H1 (cell line): ENCODE data around the gene CCDC82. TPM values are rescaled to one million over a fixed set of nuclear protein-coding genes. Genes with fewer than 3 reads are reported as not detected.

Experiments used
- CTCF ChIA-PET: fragments of 300-600 bp; sonication (Branson Sonifier 250); formaldehyde crosslinking; loops from one replicate; lab custom pipeline; 2021; ENCODE audit not compliant: partially characterized antibody; lab: Charles Lee
- POLR2A ChIA-PET: fragments of 300-600 bp; sonication (Branson Sonifier 250); formaldehyde crosslinking; loops from one replicate; lab custom pipeline; 2021; ENCODE audit warnings: inconsistent platforms; ENCODE audit not compliant: partially characterized antibody; lab: Charles Lee
- DNase-seq, 2 experiments: peaks; one replicate each; pipeline versions ENCODE4 v3.0.0 to v3.0.0-alpha.2; 2010 to 2022; ENCODE audit warnings: low spot score in 2 of 2, low read depth in 1 of 2, mixed read lengths in 1 of 2
- FAIRE-seq: peaks from 2 replicates; lab custom pipeline; 2011; peaks lifted over from hg19 to GRCh38; lab: Jason Lieb, UNC
- H2AFZ ChIP-seq: 2 replicates; pipeline ENCODE4 v1.8.1; 2012; ENCODE audit warnings: low read length, inconsistent platforms
- H2AK5ac ChIP-seq: 2 replicates; pipeline ENCODE4 v1.6.1; 2013; ENCODE audit warnings: low read depth, low read length
- H2BK120ac ChIP-seq: replicated peaks from 2 replicates; pipeline ENCODE3; 2013; ENCODE audit warnings: low read depth, low read length, inconsistent platforms
- H2BK12ac ChIP-seq: 2 replicates; pipeline ENCODE4 v1.6.1; 2013; ENCODE audit warnings: low read depth, low read length
- H2BK15ac ChIP-seq: 2 replicates; pipeline ENCODE4 v1.6.1; 2013; ENCODE audit warnings: low read length
- H2BK20ac ChIP-seq: 2 replicates; pipeline ENCODE4 v1.6.1; 2013; ENCODE audit warnings: low read length
- H2BK5ac ChIP-seq: 2 replicates; pipeline ENCODE4 v1.6.1; 2013; ENCODE audit warnings: low read depth, low read length
- H3K14ac ChIP-seq: 2 replicates; pipeline ENCODE4 v1.6.1; 2013; ENCODE audit warnings: inconsistent platforms; ENCODE audit not compliant: insufficient read length
- H3K18ac ChIP-seq: 2 replicates; pipeline ENCODE4 v1.6.1; 2013; ENCODE audit warnings: low read length; ENCODE audit errors: extremely low read depth
- H3K23ac ChIP-seq: 2 replicates; pipeline ENCODE4 v1.6.1; 2013; ENCODE audit warnings: inconsistent platforms; ENCODE audit not compliant: insufficient read length
- H3K23me2 ChIP-seq: 2 replicates; pipeline ENCODE4 v1.6.1; 2013; ENCODE audit warnings: low read depth, low read length
- H3K27ac ChIP-seq: 2 replicates; pipeline ENCODE4 v1.6.1; 2011; ENCODE audit warnings: low read depth, low read length, inconsistent platforms
- H3K27me3 ChIP-seq, 4 experiments: replicated peaks in 1 of 4; 1 replicate in 1 of 4; 2 replicates in 3 of 4; pipeline versions ENCODE4 v1.6.1 to v1.8.1; 2011 to 2013; ENCODE audit warnings: low read length in 3 of 4, mild to moderate bottlenecking in 3 of 4, inconsistent platforms in 2 of 4, mixed read lengths in 2 of 4, moderate library complexity in 1 of 4; ENCODE audit not compliant: control insufficient read depth in 3 of 4, insufficient read depth in 3 of 4; ENCODE audit errors: extremely low read depth in 1 of 4
- H3K36me3 ChIP-seq, 4 experiments: 2 replicates each; pipeline versions ENCODE4 v1.6.1 to v1.8.1; 2011 to 2013; ENCODE audit warnings: mild to moderate bottlenecking in 4 of 4, low read length in 3 of 4, moderate library complexity in 2 of 4, control low read depth in 1 of 4, inconsistent platforms in 1 of 4; ENCODE audit not compliant: insufficient read depth in 4 of 4, control insufficient read depth in 2 of 4
- H3K4ac ChIP-seq: replicated peaks from 2 replicates; pipeline ENCODE3; 2013; ENCODE audit warnings: low read length, low read depth, mixed read lengths, inconsistent platforms; ENCODE audit not compliant: insufficient read length
- H3K4me1 ChIP-seq, 4 experiments: replicated peaks in 1 of 4; 1 replicate in 1 of 4; 2 replicates in 3 of 4; pipeline versions ENCODE4 v1.6.1 to v1.8.1; 2011 to 2013; ENCODE audit warnings: low read length in 3 of 4, inconsistent platforms in 2 of 4, mixed read lengths in 1 of 4; ENCODE audit not compliant: insufficient read depth in 4 of 4, control insufficient read depth in 3 of 4
- H3K4me2 ChIP-seq, 2 experiments: 2 replicates each; pipeline versions ENCODE4 v1.6.1 to v1.8.1; 2011 to 2013; ENCODE audit warnings: low read depth in 2 of 2, low read length in 2 of 2, control low read depth in 1 of 2, inconsistent platforms in 1 of 2, mild to moderate bottlenecking in 1 of 2; ENCODE audit not compliant: insufficient read depth in 1 of 2
- H3K4me3 ChIP-seq, 4 experiments: fragments of 200-600, 300-600 bp in 1 of 4; sonication (generic), shearing (Covaris generic), sonication (Bioruptor Twin) in 1 of 4; 2 replicates each; pipeline versions ENCODE4 v1.5.1 to v1.8.1; 2011 to 2016; ENCODE audit warnings: low read length in 4 of 4, low read depth in 3 of 4, control low read depth in 2 of 4, inconsistent platforms in 2 of 4, mild to moderate bottlenecking in 2 of 4, mixed read lengths in 1 of 4, moderate library complexity in 1 of 4; ENCODE audit not compliant: insufficient read depth in 2 of 4; ENCODE audit errors: extremely low read depth in 1 of 4
- H3K56ac ChIP-seq: replicated peaks from 2 replicates; pipeline ENCODE3; 2013; ENCODE audit warnings: low read depth, mild to moderate bottlenecking, mixed read lengths, low read length, inconsistent platforms; ENCODE audit not compliant: insufficient read length
- H3K79me1 ChIP-seq: 2 replicates; pipeline ENCODE4 v1.6.1; 2013; ENCODE audit warnings: low read depth, low read length, control low read depth
- H3K79me2 ChIP-seq, 2 experiments: 2 replicates each; pipeline versions ENCODE4 v1.6.1 to v1.8.1; 2012 to 2013; ENCODE audit warnings: low read length in 2 of 2, mild to moderate bottlenecking in 2 of 2, inconsistent platforms in 1 of 2; ENCODE audit not compliant: insufficient read depth in 2 of 2, control insufficient read depth in 1 of 2
- H3K9ac ChIP-seq, 4 experiments: replicated peaks in 1 of 4; 1 replicate in 1 of 4; 2 replicates in 3 of 4; pipeline versions ENCODE4 v1.6.1 to v1.8.1; 2011 to 2013; ENCODE audit warnings: low read depth in 3 of 4, low read length in 3 of 4, control low read depth in 2 of 4, mild to moderate bottlenecking in 2 of 4, moderate library complexity in 2 of 4, inconsistent platforms in 1 of 4; ENCODE audit errors: extremely low read depth in 1 of 4
- H3K9me3 ChIP-seq, 2 experiments: 2 replicates each; pipeline versions ENCODE4 v1.6.1 to v1.8.1; 2012 to 2013; ENCODE audit warnings: mild to moderate bottlenecking in 2 of 2, moderate library complexity in 2 of 2, control low read depth in 1 of 2, inconsistent platforms in 1 of 2, low read depth in 1 of 2, low read length in 1 of 2, mixed read lengths in 1 of 2; ENCODE audit not compliant: insufficient read depth in 2 of 2
- H4K20me1 ChIP-seq, 2 experiments: replicated peaks in 1 of 2; 2 replicates each; pipeline versions ENCODE3 to v1.8.1; 2011 to 2013; ENCODE audit warnings: inconsistent platforms in 2 of 2, low read length in 2 of 2, mild to moderate bottlenecking in 1 of 2; ENCODE audit not compliant: insufficient read depth in 2 of 2, control insufficient read depth in 1 of 2
- H4K5ac ChIP-seq: 2 replicates; pipeline ENCODE4 v1.6.1; 2013; ENCODE audit warnings: low read length, low read depth, mixed read lengths, inconsistent platforms; ENCODE audit not compliant: insufficient read length
- H4K8ac ChIP-seq: 2 replicates; pipeline ENCODE4 v1.8.0; 2013; ENCODE audit warnings: mild to moderate bottlenecking, moderate library complexity, low read length, inconsistent platforms; ENCODE audit not compliant: insufficient read depth; ENCODE audit errors: extremely low read depth
- H4K91ac ChIP-seq: replicated peaks from 2 replicates; pipeline ENCODE3; 2013; ENCODE audit warnings: low read length, mixed read lengths, inconsistent platforms; ENCODE audit not compliant: insufficient read length
- EP300 ChIP-seq, 2 experiments: IDR thresholded peaks; 1 replicate in 1 of 2; 2 replicates in 1 of 2; pipeline ENCODE4 v1.6.1; 2011 to 2012; ENCODE audit warnings: low read depth in 2 of 2, low read length in 2 of 2, mild to moderate bottlenecking in 2 of 2, borderline replicate concordance in 1 of 2, inconsistent platforms in 1 of 2, moderate library complexity in 1 of 2
- RFX5 ChIP-seq: IDR thresholded peaks from 2 replicates; pipeline ENCODE4 v1.6.1; 2011; ENCODE audit warnings: low read depth, low read length, improper control_type of control experiment, borderline replicate concordance
- TCF12 ChIP-seq: IDR thresholded peaks from 2 replicates; pipeline ENCODE4 v1.6.1; 2011; ENCODE audit warnings: low read depth, mild to moderate bottlenecking, low read length
- WGBS, 2 experiments: shearing (Covaris generic) in 1 of 2; methylation state at CpG; one replicate each; pipeline versions ENCODE4 v1.1.6 to v1.1.7; 2013 to 2015; ENCODE audit warnings: low lambda C conversion rate in 2 of 2, mixed read lengths in 2 of 2, inconsistent platforms in 1 of 2, low coverage in 1 of 2, missing lambda C conversion rate in 1 of 2; ENCODE audit not compliant: insufficient replicate concordance in 2 of 2, insufficient coverage in 1 of 2, insufficient read length in 1 of 2; ENCODE audit errors: extremely low coverage in 1 of 2, missing lambda C conversion rate in 1 of 2; 5-methylcytosine and 5-hydroxymethylcytosine counted together
- polyA plus RNA-seq, 7 experiments: library from polyadenylated mRNA; depleted of rRNA in 3 of 7; stranded (reverse) in 5 of 7; unstranded in 2 of 7; fragments of >200 nt in 5 of 7; fragments of 200-250 nt in 2 of 7; gene quantifications; 1 replicate in 5 of 7; 2 replicates in 1 of 7; 4 replicates in 1 of 7; pipeline versions ENCODE4 v1.2.1 to v1.2.3, GENCODE V29; 2011 to 2013; ENCODE audit warnings: missing spikeins in 2 of 7, mixed read lengths in 2 of 7
- total RNA-seq: library from RNA; stranded (reverse); fragmentation: NEBNext Ultra II Directional; extraction: Animal tissue kit (Norgen Biotek cat#: 25700); gene quantifications from 2 replicates; pipeline ENCODE4 v1.2.1, GENCODE V29; 2021
- TF ChIP-seq, protein P1 (sequence below): IDR thresholded peaks from 2 replicates; pipeline ENCODE4 v1.6.1; 2012; ENCODE audit warnings: low read length, inconsistent platforms

The CCDC82 gene
- total and polyA plus RNA-seq, 2 of the 8 experiments (the other 6 are each of a cell fraction or from before 2014, with no cell fraction given), result 6.0 to 15.2 TPM

- Histone ChIP-seq H3K23me2 (no peaks in the 10 kb centered on the region), H4K91ac (no peak overlapping the region), H3K14ac (no peak overlapping the region), H3K9ac (no peak overlapping the region), H3K4me2 (peak overlapping the region; percentile 52 to 69), H2AFZ (peak overlapping the region; percentile 47; the same call in 1 of the 2 replicates), H2BK120ac (no peak overlapping the region), H4K8ac (no peak overlapping the region), H3K4me3 (peak overlapping the region in 1 of 4 experiments; percentile 37; a peak in 2 of 8 replicates), H3K9me3 (no peaks in the 10 kb centered on the region), H3K4ac (no peak overlapping the region), H3K18ac (no peak overlapping the region), H4K5ac (no peak overlapping the region), H2AK5ac (no peak overlapping the region), H2BK12ac (peak overlapping the region; percentile 32; the same call in 1 of the 2 replicates), H3K27ac (no peak overlapping the region), H3K23ac (no peak overlapping the region), H3K79me1 (no peaks in the 10 kb centered on the region; the same call in 1 of the 2 replicates), H2BK20ac (0 out of 2 replicates have a peak overlapping the region, but pooled peaks have one; percentile 34), H3K27me3 (no peaks in the 10 kb centered on the region), H3K79me2 (no peaks in the 10 kb centered on the region), H2BK5ac (no peak overlapping the region), H4K20me1 (no peaks in the 10 kb centered on the region), H3K4me1 (peaks cover 0 to 17% (median 10%) of the 10 kb centered on the region in 4 experiments; a peak in 4 of 7 replicates), H3K56ac (no peak overlapping the region), H2BK15ac (peak overlapping the region; percentile 68; the same call in 1 of the 2 replicates), H3K36me3 (no peaks in the 10 kb centered on the region)
- CTCF ChIA-PET, result interaction anchor here (0.6 to 3.6 kb wide), 5 partner anchors 9 to 141 kb away, joined by 3 to 27 read pairs (median 4); partner anchors contain the start of gene MAML2
- DNase-seq, result no peak
- 41% methylated on average over 10 of the region's 10 CpGs; no CpG with 5 or more reads in 1 of the 2 experiments for WGBS, 2 experiments
- FAIRE-seq, result peak; percentile 45
- TF ChIP-seq, protein P1, sequence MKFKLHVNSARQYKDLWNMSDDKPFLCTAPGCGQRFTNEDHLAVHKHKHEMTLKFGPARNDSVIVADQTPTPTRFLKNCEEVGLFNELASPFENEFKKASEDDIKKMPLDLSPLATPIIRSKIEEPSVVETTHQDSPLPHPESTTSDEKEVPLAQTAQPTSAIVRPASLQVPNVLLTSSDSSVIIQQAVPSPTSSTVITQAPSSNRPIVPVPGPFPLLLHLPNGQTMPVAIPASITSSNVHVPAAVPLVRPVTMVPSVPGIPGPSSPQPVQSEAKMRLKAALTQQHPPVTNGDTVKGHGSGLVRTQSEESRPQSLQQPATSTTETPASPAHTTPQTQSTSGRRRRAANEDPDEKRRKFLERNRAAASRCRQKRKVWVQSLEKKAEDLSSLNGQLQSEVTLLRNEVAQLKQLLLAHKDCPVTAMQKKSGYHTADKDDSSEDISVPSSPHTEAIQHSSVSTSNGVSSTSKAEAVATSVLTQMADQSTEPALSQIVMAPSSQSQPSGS, result 0 out of 2 replicates have a peak, but pooled peaks have one; percentile 25
- peak; percentile 73; the same call in 1 of the 2 replicates for TF ChIP-seq RFX5
- no peak for TF ChIP-seq EP300 (IDR thresholded peaks at IDR 0.05; ENCODE audit: borderline replicate concordance in 1 of 2, low read depth in 2 of 2, low read length in 2 of 2)
- TF ChIP-seq TCF12, result no peak
- POLR2A ChIA-PET, result interaction anchor here (0.6 to 1.4 kb wide), 4 partner anchors 10 to 64 kb away, joined by 3 to 4 read pairs (median 4); no protein-coding TSS in a partner anchor
These were observed 82.6 kb downstream of the CCDC82 start for GRCh38 chr11:96306933-96307775.
